Gastrocnemius medialis (tissue), 4 donors: ENCODE data around the gene VAV2.

ENCODE experiments used
- CTCF ChIP-seq, 5 experiments: fragments of 450-650 bp in 3 of 5; fragments of 200-600 bp in 2 of 5; sonication (generic) in 2 of 5; IDR thresholded peaks in 4 of 5; conservative IDR thresholded peaks in 1 of 5; 1 replicate in 4 of 5; 2 replicates in 1 of 5; pipeline ENCODE4 v1.5.1; 2016 to 2019; ENCODE audit warnings: antibody characterized with exemption in 5 of 5, mild to moderate bottlenecking in 3 of 5, moderate library complexity in 3 of 5
- POLR2A ChIP-seq, 2 donors: fragments of 450-650 bp; IDR thresholded peaks; one replicate each; pipeline ENCODE4 v1.6.1; 2017; ENCODE audit warnings: antibody characterized with exemption in 2 of 2, mild to moderate bottlenecking in 2 of 2, moderate library complexity in 2 of 2

GRCh38 chr9:133906218-133906617 lies 85.9 kb downstream of the VAV2 start:
- TF ChIP-seq CTCF (IDR thresholded peaks at IDR 0.05 in 4 of 5, conservative IDR thresholded peaks at IDR 0.05 in 1 of 5), result no peak
- TF ChIP-seq POLR2A (IDR thresholded peaks at IDR 0.05), result no peak
